ENCODE data around the gene LTA4H.

DNA sequence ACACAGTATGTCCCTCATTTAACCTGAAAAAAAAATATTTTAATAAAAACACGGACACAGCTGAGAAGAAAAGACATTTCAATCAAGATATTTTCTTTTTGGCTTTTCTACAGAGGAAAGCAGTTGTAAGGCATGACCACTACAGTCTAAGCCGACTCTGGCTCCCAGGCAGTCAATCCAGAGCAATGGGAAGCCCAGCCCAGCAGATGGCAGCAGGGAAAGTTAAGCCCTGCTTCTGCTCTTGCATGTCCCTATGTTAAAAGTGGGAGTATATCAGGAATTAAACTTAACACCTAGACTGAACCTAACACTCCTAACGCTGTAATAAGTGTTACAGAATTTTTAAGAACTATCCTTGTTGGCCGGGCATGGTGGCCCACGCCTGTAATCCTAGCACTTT lies 19.7 kb downstream of the LTA4H start:
- no peak for TF ChIP-seq POLR2A (IDR thresholded peaks at IDR 0.05; ENCODE audit: low read depth, low read length)
- TF ChIP-seq POLR2AphosphoS5 (IDR thresholded peaks at IDR 0.05; ENCODE audit: low read depth, low read length) = no peak
- no peak for TF ChIP-seq TAF1 (IDR thresholded peaks at IDR 0.05; ENCODE audit: borderline replicate concordance, low read depth, low read length)

Data from GM12892 (cell line).